ENCODE data around the gene GLOD4. TPM values are rescaled to one million over a fixed set of nuclear protein-coding genes. Genes with fewer than 3 reads are reported as not detected.

The GLOD4 gene
- polyA plus RNA-seq, 3 donors, result 41.8 to 50.7 (median 50.6) TPM

- H3K9me3 ChIP-seq (replicated peaks in 1 of 2; ENCODE audit: control insufficient read depth in 1 of 2, insufficient read depth in 1 of 2, low read length in 2 of 2), result no peaks in the 10 kb centered on the region
- 21% methylated on average over 21 of the region's 43 CpGs for WGBS (ENCODE audit: insufficient coverage)
- H3K4me1 Mint-ChIP-seq, result peaks cover 29% of the 10 kb centered on the region
- H3K9me3 Mint-ChIP-seq, result peaks cover 0 to 3% (median 0%) of the 10 kb centered on the region in 7 donors
- H3K27ac Mint-ChIP-seq, result peak overlapping the region; percentile 46 to 92 (median 87)
- DNase-seq, result peak in 1 of 3 donors; percentile 22
- H3K4me3 Mint-ChIP-seq, result peak overlapping the region; percentile 93 to 94
- intact Hi-C loops (cut with micrococcal nuclease), result loop anchor here (5.0 kb wide), 2 partner anchors 35 to 605 kb away; no protein-coding TSS in a partner anchor
- H3K9ac ChIP-seq (ENCODE audit: insufficient read depth, low read length, poor library complexity, severe bottlenecking), result peak overlapping the region; percentile 89
- peak overlapping the region; percentile 99 for H2AFZ ChIP-seq (ENCODE audit: insufficient read depth, low read depth, low read length, poor library complexity, severe bottlenecking)
- H3K4me1 ChIP-seq (ENCODE audit: control insufficient read depth in 1 of 2, insufficient read depth in 2 of 2, low read length in 2 of 2), result peaks cover 19 to 26% of the 10 kb centered on the region in 2 donors
- peaks cover 0 to 7% (median 2%) of the 10 kb centered on the region in 3 donors for H3K27me3 Mint-ChIP-seq (ENCODE audit: low read depth in 3 of 3)
- H3K4me2 ChIP-seq (replicated peaks; ENCODE audit: extremely low read depth, low read length, poor library complexity, severe bottlenecking), result peak overlapping the region; percentile 98
- H4K20me1 ChIP-seq (ENCODE audit: insufficient read depth, low read length), result peaks cover 5% of the 10 kb centered on the region
- H3K27ac ChIP-seq (ENCODE audit: low read depth in 1 of 2, low read length in 2 of 2), result peak overlapping the region in 1 of 2 donors; percentile 84
- no peak for TF ChIP-seq CTCF (IDR thresholded peaks at IDR 0.05)
- no peaks in the 10 kb centered on the region for H3K27me3 ChIP-seq (ENCODE audit: control insufficient read depth in 2 of 2, insufficient read depth in 2 of 2, low read length in 2 of 2)
- H3K4me3 ChIP-seq (replicated peaks in 1 of 3; ENCODE audit: low read depth in 2 of 3, low read length in 3 of 3), result peak overlapping the region; percentile 36 to 87 (median 62)
- H3K79me2 ChIP-seq (ENCODE audit: insufficient read depth, low read length), result peaks cover 33% of the 10 kb centered on the region
- H3K36me3 ChIP-seq (replicated peaks in 1 of 2; ENCODE audit: control insufficient read depth in 1 of 2, insufficient read depth in 2 of 2, low read length in 2 of 2), result peaks cover 14 to 22% of the 10 kb centered on the region in 2 donors
- H3K36me3 Mint-ChIP-seq, result peaks cover 24% of the 10 kb centered on the region in 2 donors
Measured at GRCh38 chr17:752620-753219, 29.4 kb downstream of the GLOD4 start.

- intact Hi-C loops (cut with micrococcal nuclease), result loop anchor here (5.0 kb wide), 2 partner anchors 35 to 605 kb away; no protein-coding TSS in a partner anchor
- Mint-ChIP-seq H3K4me3 (peak within 1 kb of the TSS; percentile 94 to 98), H3K9me3 (peaks cover 0 to 3% (median 0%) of the 10 kb centered on the region in 7 donors), H3K27ac (peak within 1 kb of the TSS; percentile 89 to 97 (median 94)), H3K36me3 (peaks cover 26 to 28% of the 10 kb centered on the region in 2 donors), H3K27me3 (ENCODE audit: low read depth in 3 of 3) (peaks cover 0 to 7% (median 2%) of the 10 kb centered on the region in 3 donors), H3K4me1 (peaks cover 29% of the 10 kb centered on the region)
- Histone ChIP-seq H3K4me3 (replicated peaks in 1 of 3; ENCODE audit: low read depth in 2 of 3, low read length in 3 of 3) (peak within 1 kb of the TSS; percentile 36 to 87 (median 62)), H3K36me3 (replicated peaks in 1 of 2; ENCODE audit: control insufficient read depth in 1 of 2, insufficient read depth in 2 of 2, low read length in 2 of 2) (peaks cover 15 to 24% of the 10 kb centered on the region in 2 donors), H3K9ac (ENCODE audit: insufficient read depth, low read length, poor library complexity, severe bottlenecking) (peak within 1 kb of the TSS; percentile 89), H3K4me2 (replicated peaks; ENCODE audit: extremely low read depth, low read length, poor library complexity, severe bottlenecking) (peak within 1 kb of the TSS; percentile 98), H3K27ac (ENCODE audit: low read depth in 1 of 2, low read length in 2 of 2) (peak within 1 kb of the TSS; percentile 50 to 84), H2AFZ (ENCODE audit: insufficient read depth, low read depth, low read length, poor library complexity, severe bottlenecking) (peak within 1 kb of the TSS; percentile 99), H4K20me1 (ENCODE audit: insufficient read depth, low read length) (peaks cover 5% of the 10 kb centered on the region), H3K9me3 (replicated peaks in 1 of 2; ENCODE audit: control insufficient read depth in 1 of 2, insufficient read depth in 1 of 2, low read length in 2 of 2) (no peaks in the 10 kb centered on the region), H3K27me3 (ENCODE audit: control insufficient read depth in 2 of 2, insufficient read depth in 2 of 2, low read length in 2 of 2) (no peaks in the 10 kb centered on the region), H3K4me1 (ENCODE audit: control insufficient read depth in 1 of 2, insufficient read depth in 2 of 2, low read length in 2 of 2) (peaks cover 19 to 26% of the 10 kb centered on the region in 2 donors), H3K79me2 (ENCODE audit: insufficient read depth, low read length) (peaks cover 38% of the 10 kb centered on the region)
- DNase-seq, result peak; percentile 86 to 89 (median 87)
- under 1% methylated on average over 71 of the region's 87 CpGs for WGBS (ENCODE audit: insufficient coverage)
- peak; percentile 98 for TF ChIP-seq CTCF (IDR thresholded peaks at IDR 0.05)
Measured at GRCh38 chr17:752002-752619, 30.0 kb downstream of the GLOD4 start, which contains the start of gene GEMIN4. Gene GEMIN4, minus strand, starts transcription at chr17:752264. Its CDS starts 122 bp downstream, at chr17:752142.
